ENCODE measurements around the gene FOXL3. TPM values are rescaled to one million over a fixed set of nuclear protein-coding genes. Genes with fewer than 3 reads are reported as not detected.

Gene FOXL3
- total RNA-seq, 4 donors from 2014 or later = not detected

- intact Hi-C loops (cut with DNase I; ENCODE audit: low total_unique reads) = loop anchor here (10.0 kb wide), 1 partner anchor 311 kb away; no protein-coding TSS in a partner anchor
Observed at GRCh38 chr7:324011-324410, 34.0 kb downstream of the FOXL3 start.

GRCh38 chr7:325051-325798, 35.3 kb downstream of the FOXL3 start:
- Histone ChIP-seq H3K9me3 (no peaks in the 10 kb centered on the region), H3K36me3 (no peaks in the 10 kb centered on the region), H3K4me1 (no peaks in the 10 kb centered on the region), H3K27ac (no peak overlapping the region), H3K27me3 (no peaks in the 10 kb centered on the region), H3K4me3 (no peak overlapping the region)
- no peak for DNase-seq
- TF ChIP-seq, protein P1, sequence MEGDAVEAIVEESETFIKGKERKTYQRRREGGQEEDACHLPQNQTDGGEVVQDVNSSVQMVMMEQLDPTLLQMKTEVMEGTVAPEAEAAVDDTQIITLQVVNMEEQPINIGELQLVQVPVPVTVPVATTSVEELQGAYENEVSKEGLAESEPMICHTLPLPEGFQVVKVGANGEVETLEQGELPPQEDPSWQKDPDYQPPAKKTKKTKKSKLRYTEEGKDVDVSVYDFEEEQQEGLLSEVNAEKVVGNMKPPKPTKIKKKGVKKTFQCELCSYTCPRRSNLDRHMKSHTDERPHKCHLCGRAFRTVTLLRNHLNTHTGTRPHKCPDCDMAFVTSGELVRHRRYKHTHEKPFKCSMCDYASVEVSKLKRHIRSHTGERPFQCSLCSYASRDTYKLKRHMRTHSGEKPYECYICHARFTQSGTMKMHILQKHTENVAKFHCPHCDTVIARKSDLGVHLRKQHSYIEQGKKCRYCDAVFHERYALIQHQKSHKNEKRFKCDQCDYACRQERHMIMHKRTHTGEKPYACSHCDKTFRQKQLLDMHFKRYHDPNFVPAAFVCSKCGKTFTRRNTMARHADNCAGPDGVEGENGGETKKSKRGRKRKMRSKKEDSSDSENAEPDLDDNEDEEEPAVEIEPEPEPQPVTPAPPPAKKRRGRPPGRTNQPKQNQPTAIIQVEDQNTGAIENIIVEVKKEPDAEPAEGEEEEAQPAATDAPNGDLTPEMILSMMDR (IDR thresholded peaks at IDR 0.05) = no peak
- no peak for TF ChIP-seq POLR2A (IDR thresholded peaks at IDR 0.05)
- intact Hi-C loops (cut with DNase I; ENCODE audit: low total_unique reads) = loop anchor here (10.0 kb wide), 1 partner anchor 310 kb away; no protein-coding TSS in a partner anchor

More at GRCh38 chr7:324011-324410, 34.0 kb downstream of the FOXL3 start:
- DNase-seq = no peak
- Histone ChIP-seq H3K36me3 (no peaks in the 10 kb centered on the region), H3K27me3 (no peaks in the 10 kb centered on the region), H3K9me3 (no peaks in the 10 kb centered on the region), H3K4me1 (no peaks in the 10 kb centered on the region), H3K4me3 (no peak overlapping the region), H3K27ac (no peak overlapping the region)
- TF ChIP-seq POLR2A (IDR thresholded peaks at IDR 0.05) = no peak
- TF ChIP-seq, protein P1 (IDR thresholded peaks at IDR 0.05) = no peak

DNA sequence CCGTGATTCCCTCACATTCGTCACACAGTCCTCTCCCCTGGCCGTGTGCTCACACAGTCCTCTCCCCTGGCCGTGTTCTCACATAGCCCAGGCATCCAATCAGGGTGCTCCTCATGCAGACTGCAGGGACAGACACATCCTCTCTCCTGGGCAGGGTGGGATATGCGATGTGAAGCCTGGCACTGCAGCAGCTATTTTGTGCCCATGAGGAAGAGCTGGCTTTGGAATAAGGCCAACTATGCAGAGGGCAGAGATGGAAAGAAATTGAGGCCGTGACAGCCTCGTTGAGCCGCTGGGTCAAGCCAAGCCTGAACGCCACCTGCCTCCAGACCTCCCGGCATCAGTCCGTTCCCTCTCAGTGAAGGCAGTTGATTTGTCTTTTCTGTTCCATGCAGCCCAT, 35.8 kb downstream of the FOXL3 start:
- no peak for DNase-seq
- intact Hi-C loops (cut with DNase I; ENCODE audit: low total_unique reads) = loop anchor here (10.0 kb wide), 1 partner anchor 309 kb away; no protein-coding TSS in a partner anchor
- Histone ChIP-seq H3K4me1 (no peaks in the 10 kb centered on the region), H3K4me3 (no peak overlapping the region), H3K27me3 (no peaks in the 10 kb centered on the region), H3K27ac (no peak overlapping the region), H3K9me3 (no peaks in the 10 kb centered on the region), H3K36me3 (no peaks in the 10 kb centered on the region)
- TF ChIP-seq, protein P1 (IDR thresholded peaks at IDR 0.05) = no peak
- TF ChIP-seq POLR2A (IDR thresholded peaks at IDR 0.05) = no peak

GRCh38 chr7:326273-326672, 36.3 kb downstream of the FOXL3 start:
- TF ChIP-seq POLR2A (IDR thresholded peaks at IDR 0.05) = no peak
- TF ChIP-seq, protein P1 (IDR thresholded peaks at IDR 0.05) = no peak
- Histone ChIP-seq H3K36me3 (no peaks in the 10 kb centered on the region), H3K4me1 (no peaks in the 10 kb centered on the region), H3K9me3 (no peaks in the 10 kb centered on the region), H3K27me3 (no peaks in the 10 kb centered on the region), H3K4me3 (no peak overlapping the region), H3K27ac (no peak overlapping the region)
- intact Hi-C loops (cut with DNase I; ENCODE audit: low total_unique reads) = loop anchor here (10.0 kb wide), 1 partner anchor 309 kb away; no protein-coding TSS in a partner anchor
- DNase-seq = no peak

- H3K27ac ChIP-seq = no peak overlapping the region
- H3K4me3 ChIP-seq = no peak overlapping the region
- intact Hi-C loops (cut with DNase I; ENCODE audit: low total_unique reads) = loop anchor here (10.0 kb wide), 1 partner anchor 308 kb away; no protein-coding TSS in a partner anchor
- H3K4me1 ChIP-seq = no peaks in the 10 kb centered on the region
- H3K36me3 ChIP-seq = no peaks in the 10 kb centered on the region
- no peak for DNase-seq
- no peaks in the 10 kb centered on the region for H3K9me3 ChIP-seq
- TF ChIP-seq POLR2A (IDR thresholded peaks at IDR 0.05) = no peak
- TF ChIP-seq, protein P1 (IDR thresholded peaks at IDR 0.05) = no peak
- H3K27me3 ChIP-seq = no peaks in the 10 kb centered on the region
Observed at GRCh38 chr7:326809-327232, 36.9 kb downstream of the FOXL3 start.

Data from uterus (tissue), 4 donors.